Cardiac fibroblast (primary cell): Measurements from ENCODE around the gene PDZD7.

Source experiments
- DNase-seq, 2 donors: peaks; one replicate each; pipeline versions ENCODE4 v3.0.0 to v3.0.0-alpha.2; 2010; ENCODE audit warnings: low read depth in 2 of 2
- H3K4me3 ChIP-seq, 2 donors: replicated peaks in 1 of 2; 1 replicate in 1 of 2; 2 replicates in 1 of 2; pipeline ENCODE4 v1.5.1; 2011; ENCODE audit warnings: low read depth in 2 of 2, low read length in 2 of 2, mild to moderate bottlenecking in 2 of 2, moderate library complexity in 1 of 2
- TF ChIP-seq, protein P1 (sequence below): IDR thresholded peaks from one replicate; pipeline ENCODE4 v1.5.1; 2011; ENCODE audit warnings: low read depth, mild to moderate bottlenecking, low read length, inconsistent platforms

PDZD7 gene

DNA sequence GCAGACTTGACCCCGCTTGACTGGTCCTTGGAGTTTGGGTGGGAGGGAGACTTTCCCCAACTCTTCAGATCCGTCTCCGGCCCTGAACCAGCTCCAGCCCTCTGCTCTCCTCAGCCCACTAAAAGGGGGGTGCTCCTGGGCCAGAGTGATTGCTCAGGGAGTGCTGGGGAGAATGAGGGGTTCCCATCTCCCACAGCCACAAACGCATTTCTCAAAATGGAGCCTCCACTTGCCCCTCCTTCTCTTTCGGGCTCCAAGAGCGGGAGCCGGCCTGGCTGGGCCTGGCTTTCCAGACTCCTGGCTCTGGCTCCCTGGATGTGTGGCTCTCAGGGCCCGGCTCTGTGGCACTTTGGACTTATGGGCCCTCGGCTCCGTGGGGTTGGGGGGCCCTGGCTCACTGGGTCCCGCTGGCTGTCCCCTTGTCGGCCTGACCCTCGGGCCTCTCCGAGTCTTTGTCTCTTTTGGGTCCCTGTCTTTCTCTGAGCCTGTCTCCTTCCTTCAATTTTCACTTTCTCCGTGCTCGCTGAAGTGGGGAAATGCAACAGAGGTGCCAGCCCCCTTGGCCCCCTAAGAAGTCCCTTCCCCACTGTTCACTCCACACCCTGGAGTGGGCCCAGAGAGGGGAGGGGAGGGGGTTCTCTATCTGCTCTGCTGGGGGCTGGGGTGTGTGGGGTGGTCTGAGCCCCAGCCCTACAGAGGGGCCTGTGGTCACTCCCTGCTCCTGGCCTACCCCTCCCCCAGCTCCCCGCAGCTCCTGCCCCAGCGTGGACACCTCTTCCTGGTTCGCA lies 30.6 kb downstream of the PDZD7 start:
- H3K4me3 ChIP-seq = peak overlapping the region; percentile 79 to 82
- TF ChIP-seq, protein P1, sequence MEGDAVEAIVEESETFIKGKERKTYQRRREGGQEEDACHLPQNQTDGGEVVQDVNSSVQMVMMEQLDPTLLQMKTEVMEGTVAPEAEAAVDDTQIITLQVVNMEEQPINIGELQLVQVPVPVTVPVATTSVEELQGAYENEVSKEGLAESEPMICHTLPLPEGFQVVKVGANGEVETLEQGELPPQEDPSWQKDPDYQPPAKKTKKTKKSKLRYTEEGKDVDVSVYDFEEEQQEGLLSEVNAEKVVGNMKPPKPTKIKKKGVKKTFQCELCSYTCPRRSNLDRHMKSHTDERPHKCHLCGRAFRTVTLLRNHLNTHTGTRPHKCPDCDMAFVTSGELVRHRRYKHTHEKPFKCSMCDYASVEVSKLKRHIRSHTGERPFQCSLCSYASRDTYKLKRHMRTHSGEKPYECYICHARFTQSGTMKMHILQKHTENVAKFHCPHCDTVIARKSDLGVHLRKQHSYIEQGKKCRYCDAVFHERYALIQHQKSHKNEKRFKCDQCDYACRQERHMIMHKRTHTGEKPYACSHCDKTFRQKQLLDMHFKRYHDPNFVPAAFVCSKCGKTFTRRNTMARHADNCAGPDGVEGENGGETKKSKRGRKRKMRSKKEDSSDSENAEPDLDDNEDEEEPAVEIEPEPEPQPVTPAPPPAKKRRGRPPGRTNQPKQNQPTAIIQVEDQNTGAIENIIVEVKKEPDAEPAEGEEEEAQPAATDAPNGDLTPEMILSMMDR = no peak

DNA sequence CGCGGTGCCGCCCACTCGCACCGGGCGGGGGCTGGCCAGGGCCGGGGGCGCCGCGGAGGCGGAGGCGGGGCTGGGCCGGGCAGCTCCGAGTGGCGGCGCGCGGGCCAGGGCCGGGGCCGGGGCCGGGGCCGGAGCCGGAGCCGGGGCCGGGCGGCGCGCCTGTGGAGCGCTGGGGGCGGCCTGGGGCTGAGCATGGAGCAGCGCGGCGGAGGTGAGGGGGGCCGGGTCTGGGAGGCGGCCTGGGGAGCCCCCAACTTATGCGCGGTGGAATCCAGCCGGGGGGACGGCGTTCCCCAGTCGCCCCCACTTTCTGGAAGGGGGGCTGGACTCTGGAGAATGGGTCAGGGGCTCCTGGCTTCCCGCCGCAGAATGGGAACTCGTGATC lies 31.2 kb downstream of the PDZD7 start, which contains the start of gene LZTS2:
LZTS2 (plus strand) TSS at position 67 of the 385 bp plus-strand sequence. CDS start 2,731 bp downstream, outside the sequence.
- peak within 1 kb of the TSS; percentile 79 to 82 for H3K4me3 ChIP-seq
- no peak for DNase-seq
- TF ChIP-seq, protein P1 = no peak

More for the DNA sequence above, 30.6 kb downstream of the PDZD7 start:
- DNase-seq = peak in 1 of 2 donors; percentile 26

DNA sequence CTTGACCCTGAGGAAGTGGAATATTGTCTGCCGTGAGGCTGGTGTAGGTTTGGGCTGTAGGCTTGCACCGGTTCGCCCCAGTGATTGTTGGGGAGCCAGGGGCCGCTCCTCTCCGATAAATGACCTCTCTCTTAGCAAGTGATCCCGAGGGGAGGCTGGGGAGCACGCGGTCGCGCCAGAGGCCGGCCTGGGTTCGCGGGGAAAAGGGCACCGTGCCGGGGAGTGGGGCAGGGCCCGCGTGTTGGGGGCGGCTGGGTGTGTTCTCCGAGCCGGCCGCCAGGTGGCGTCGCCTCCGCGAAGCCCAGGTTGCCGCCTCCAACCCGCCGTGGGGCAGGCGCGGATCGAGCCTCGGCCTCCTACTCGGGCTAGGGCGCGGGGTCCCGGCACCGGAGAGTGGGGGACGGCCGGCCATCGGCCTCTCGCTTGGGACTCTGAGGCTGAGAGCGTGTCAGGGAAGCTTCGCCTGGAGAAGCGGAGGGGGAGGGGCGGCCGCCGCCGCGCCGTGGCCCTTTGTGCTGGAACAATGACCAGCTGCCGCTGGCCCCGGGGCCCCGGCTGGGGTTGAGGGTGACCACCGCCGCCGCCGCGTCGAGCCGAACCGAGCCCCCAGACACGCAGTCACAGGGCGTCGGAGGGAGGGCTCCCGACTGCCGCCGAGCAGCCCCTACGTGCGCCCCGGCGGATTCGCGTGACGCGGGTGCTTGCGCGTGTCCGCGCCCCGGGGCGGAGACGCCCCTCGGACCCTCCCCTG lies 31.8 kb downstream of the PDZD7 start:
- peak; percentile 71 to 91 for DNase-seq
- peak overlapping the region; percentile 78 to 79 for H3K4me3 ChIP-seq
- TF ChIP-seq, protein P1 = peak; percentile 42

DNA sequence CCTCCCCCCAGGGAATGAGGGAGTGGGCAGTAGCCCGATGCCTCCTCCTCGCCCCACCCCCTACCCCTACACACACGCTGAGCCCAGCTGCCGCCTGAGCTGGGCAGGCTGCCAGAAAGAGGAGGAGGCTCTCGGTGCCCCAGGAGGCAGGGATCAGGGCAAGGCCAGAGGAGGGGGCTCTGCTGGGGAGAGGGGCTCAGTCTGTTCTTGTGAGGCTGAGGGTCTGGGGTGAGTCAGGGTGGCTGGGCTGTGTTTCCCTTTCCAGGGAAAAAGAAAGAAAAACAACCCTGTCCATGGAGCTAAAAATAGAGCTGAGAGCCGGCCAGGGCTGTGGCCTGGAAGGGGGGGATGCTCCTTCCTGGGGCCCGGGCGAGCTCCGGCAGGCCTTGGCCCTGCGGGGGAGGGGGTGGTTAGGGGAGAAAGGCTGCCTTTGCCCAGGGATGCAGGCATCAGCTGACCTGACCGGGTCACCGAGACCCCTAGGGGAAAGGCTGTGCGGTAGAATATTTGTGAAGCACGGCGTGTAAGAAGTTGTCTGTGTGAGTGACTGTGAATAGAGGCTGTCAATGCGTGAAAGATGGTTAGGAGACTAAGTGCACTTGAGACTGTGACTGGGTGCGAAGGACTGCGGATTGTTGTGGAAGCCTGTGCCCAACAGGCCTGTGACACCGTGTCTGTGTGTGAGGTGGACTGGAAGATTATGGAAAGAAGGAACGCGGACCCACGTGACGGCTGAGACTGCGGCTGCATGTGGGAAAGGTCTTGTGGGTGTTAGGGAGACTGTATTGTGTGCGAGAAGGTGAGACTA lies 32.5 kb downstream of the PDZD7 start:
- TF ChIP-seq, protein P1 = no peak
- H3K4me3 ChIP-seq = peak overlapping the region; percentile 78 to 79
- DNase-seq = peak; percentile 78 to 91

DNA sequence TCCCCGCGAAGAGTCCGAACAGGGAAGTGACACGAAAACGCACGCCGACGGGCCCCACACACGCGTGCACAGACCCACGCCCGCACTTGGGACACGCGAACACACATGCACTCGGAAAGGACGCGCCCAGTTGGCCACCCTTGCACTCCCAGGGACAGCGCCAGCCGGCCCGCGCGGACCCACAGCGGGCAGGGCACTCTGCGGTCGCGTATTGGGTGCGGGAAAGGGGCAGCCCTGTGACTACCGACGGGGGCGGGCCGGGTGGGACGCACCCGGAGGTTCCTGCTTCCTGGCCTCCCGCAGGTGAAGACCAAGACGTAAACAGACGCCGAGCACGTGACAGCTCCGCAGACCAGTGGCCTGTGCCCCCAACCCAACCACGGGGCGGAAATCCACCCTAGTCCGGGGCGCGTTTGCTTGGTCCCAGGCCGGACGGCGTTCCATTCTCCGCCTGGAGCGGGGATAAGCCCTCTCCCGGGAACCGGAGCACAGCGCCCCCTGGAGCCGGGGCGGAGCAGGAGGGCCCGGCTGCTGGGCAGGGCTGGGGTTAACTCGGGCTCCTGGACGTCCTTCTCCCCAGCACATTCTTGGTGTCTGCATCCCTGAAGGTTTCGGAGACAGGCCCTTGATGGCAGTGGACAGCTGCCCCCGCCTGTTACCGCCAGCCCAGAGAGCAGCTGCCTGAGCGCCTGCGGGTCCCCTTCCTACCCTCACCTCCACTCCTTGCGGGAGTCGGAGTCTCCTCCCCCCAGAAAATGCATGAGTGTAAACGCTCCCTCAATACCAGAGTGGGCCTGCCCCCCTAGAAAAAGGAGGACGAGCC lies 33.4 kb downstream of the PDZD7 start:
- peak; percentile 75 to 84 for DNase-seq
- H3K4me3 ChIP-seq = peak overlapping the region; percentile 78 to 79
- TF ChIP-seq, protein P1 = peak; percentile 95
